Measurements from ENCODE around the gene HIVEP3. TPM values are rescaled to one million over a fixed set of nuclear protein-coding genes. Genes with fewer than 3 reads are reported as not detected.

Gene HIVEP3
- total RNA-seq, 5 donors from 2014 or later (not counting 1 experiment from before 2014, with no cell fraction given) = 7.0 to 15.3 (median 8.8) TPM

DNA sequence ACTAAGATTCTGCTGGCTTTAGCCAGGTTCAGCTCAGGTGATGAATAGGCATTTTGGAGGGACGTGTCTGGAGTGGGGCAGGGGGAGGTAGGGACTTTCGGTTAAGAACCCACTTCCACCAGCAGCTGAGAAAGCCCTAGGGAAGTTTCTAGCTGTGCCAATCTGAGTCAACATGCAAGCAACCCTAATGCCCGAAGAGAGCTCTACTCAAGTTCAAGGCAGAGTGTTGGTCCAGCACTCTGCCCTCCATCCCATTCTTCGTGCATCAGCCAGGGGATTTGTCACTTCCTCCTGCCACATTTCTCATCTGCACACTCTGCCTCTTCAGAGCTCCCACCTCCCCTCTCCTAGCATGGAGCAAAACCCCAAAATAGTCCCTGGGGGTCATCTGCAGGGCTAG, 208.8 kb downstream of the HIVEP3 start:
- Histone ChIP-seq H3K4me1 (ENCODE audit: control insufficient read depth in 1 of 2, extremely low read depth in 1 of 2, insufficient read depth in 2 of 2, low read length in 2 of 2) (no peaks in the 10 kb centered on the region), H3K4me3 (ENCODE audit: control insufficient read depth in 1 of 2, extremely low read depth in 1 of 2, low read length in 1 of 2) (no peak overlapping the region), H3K27me3 (replicated peaks in 1 of 2; ENCODE audit: control insufficient read depth in 2 of 2, extremely low read depth in 1 of 2, insufficient read depth in 2 of 2, low read length in 1 of 2) (no peaks in the 10 kb centered on the region), H3K27ac (ENCODE audit: low read length) (no peak overlapping the region), H3K9me3 (no peaks in the 10 kb centered on the region), H3K36me3 (ENCODE audit: control insufficient read depth in 2 of 2, extremely low read depth in 1 of 2, insufficient read depth in 1 of 2, low read length in 1 of 2) (no peaks in the 10 kb centered on the region)
- no peak for DNase-seq
- CTCF ChIA-PET = no interaction called here
- Mint-ChIP-seq H3K27me3 (no peaks in the 10 kb centered on the region), H3K4me3 (no peak overlapping the region), H3K9me3 (no peaks in the 10 kb centered on the region), H3K36me3 (peaks cover 5% of the 10 kb centered on the region), H3K27ac (no peak overlapping the region), H3K4me1 (no peaks in the 10 kb centered on the region)
- no peak for ATAC-seq (replicated peaks in 1 of 4)
- POLR2A ChIA-PET = interaction anchor here in 1 of 2 donors (0.6 kb wide), 1 partner anchor 120 kb away, joined by 5 read pairs; no protein-coding TSS in a partner anchor
- WGBS (ENCODE audit: insufficient coverage) = 70% methylated on average over 1 of the region's 4 CpGs

GRCh38 chr1:41709331-41709730, 209.4 kb downstream of the HIVEP3 start:
- Histone ChIP-seq H3K36me3 (ENCODE audit: control insufficient read depth in 2 of 2, extremely low read depth in 1 of 2, insufficient read depth in 1 of 2, low read length in 1 of 2) (no peaks in the 10 kb centered on the region), H3K27me3 (replicated peaks in 1 of 2; ENCODE audit: control insufficient read depth in 2 of 2, extremely low read depth in 1 of 2, insufficient read depth in 2 of 2, low read length in 1 of 2) (no peaks in the 10 kb centered on the region), H3K4me3 (ENCODE audit: control insufficient read depth in 1 of 2, extremely low read depth in 1 of 2, low read length in 1 of 2) (no peak overlapping the region), H3K4me1 (ENCODE audit: control insufficient read depth in 1 of 2, extremely low read depth in 1 of 2, insufficient read depth in 2 of 2, low read length in 2 of 2) (no peaks in the 10 kb centered on the region), H3K9me3 (no peaks in the 10 kb centered on the region), H3K27ac (ENCODE audit: low read length) (no peak overlapping the region)
- Mint-ChIP-seq H3K4me3 (no peak overlapping the region), H3K27ac (no peak overlapping the region), H3K36me3 (peaks cover 5% of the 10 kb centered on the region), H3K4me1 (no peaks in the 10 kb centered on the region), H3K27me3 (no peaks in the 10 kb centered on the region), H3K9me3 (no peaks in the 10 kb centered on the region)
- CTCF ChIA-PET = no interaction called here
- ATAC-seq (replicated peaks in 1 of 4) (no peak), DNase-seq (no peak)
- WGBS (ENCODE audit: insufficient coverage) = 92% methylated on average over 4 of the region's 4 CpGs
- POLR2A ChIA-PET = no interaction called here

- Mint-ChIP-seq H3K4me1 (no peaks in the 10 kb centered on the region), H3K9me3 (no peaks in the 10 kb centered on the region), H3K27ac (no peak overlapping the region), H3K4me3 (no peak overlapping the region), H3K27me3 (no peaks in the 10 kb centered on the region), H3K36me3 (peaks cover 5% of the 10 kb centered on the region)
- no peak overlapping the region for H3K4me3 ChIP-seq (ENCODE audit: control insufficient read depth in 1 of 2, extremely low read depth in 1 of 2, low read length in 1 of 2)
- H3K4me1 ChIP-seq (ENCODE audit: control insufficient read depth in 1 of 2, extremely low read depth in 1 of 2, insufficient read depth in 2 of 2, low read length in 2 of 2) = no peaks in the 10 kb centered on the region
- H3K27me3 ChIP-seq (replicated peaks in 1 of 2; ENCODE audit: control insufficient read depth in 2 of 2, extremely low read depth in 1 of 2, insufficient read depth in 2 of 2, low read length in 1 of 2) = no peaks in the 10 kb centered on the region
- no peaks in the 10 kb centered on the region for H3K9me3 ChIP-seq
- no peak overlapping the region for H3K27ac ChIP-seq (ENCODE audit: low read length)
- H3K36me3 ChIP-seq (ENCODE audit: control insufficient read depth in 2 of 2, extremely low read depth in 1 of 2, insufficient read depth in 1 of 2, low read length in 1 of 2) = no peaks in the 10 kb centered on the region
- ATAC-seq (replicated peaks in 1 of 4) (no peak), DNase-seq (no peak)
- 91% methylated on average over 2 of the region's 2 CpGs for WGBS (ENCODE audit: insufficient coverage)
- ChIA-PET POLR2A (interaction anchor here in 1 of 2 donors (0.6 kb wide), 1 partner anchor 87 kb away, joined by 3 read pairs; no protein-coding TSS in a partner anchor), CTCF (no interaction called here)
These were observed 210.4 kb downstream of the HIVEP3 start for GRCh38 chr1:41708332-41708731.

DNA sequence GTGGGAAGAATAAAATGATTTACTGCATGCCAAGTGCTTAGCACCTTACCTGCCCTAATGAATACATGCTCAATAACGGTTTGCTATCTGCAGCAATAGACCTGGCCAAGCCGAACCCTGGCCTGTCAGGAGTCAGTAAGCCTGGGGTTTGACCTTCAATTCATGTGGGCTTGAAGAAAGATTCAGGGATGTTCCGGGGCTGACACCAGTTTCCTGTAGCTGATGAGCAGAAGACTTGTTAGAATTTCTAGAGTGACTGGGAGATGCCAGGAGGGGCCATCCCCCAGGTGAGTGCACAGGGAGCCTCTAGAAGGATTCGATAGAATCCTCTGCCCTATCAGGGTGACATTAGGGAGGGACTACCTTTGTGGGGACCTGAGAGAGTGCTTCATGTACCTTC, 210.9 kb downstream of the HIVEP3 start:
- no peaks in the 10 kb centered on the region for H3K36me3 ChIP-seq (ENCODE audit: control insufficient read depth in 2 of 2, extremely low read depth in 1 of 2, insufficient read depth in 1 of 2, low read length in 1 of 2)
- no peak overlapping the region for H3K27ac ChIP-seq (ENCODE audit: low read length)
- Mint-ChIP-seq H3K27ac (no peak overlapping the region), H3K4me1 (no peaks in the 10 kb centered on the region), H3K36me3 (peaks cover 5% of the 10 kb centered on the region), H3K9me3 (no peaks in the 10 kb centered on the region), H3K4me3 (no peak overlapping the region), H3K27me3 (no peaks in the 10 kb centered on the region)
- no peaks in the 10 kb centered on the region for H3K4me1 ChIP-seq (ENCODE audit: control insufficient read depth in 1 of 2, extremely low read depth in 1 of 2, insufficient read depth in 2 of 2, low read length in 2 of 2)
- ChIA-PET POLR2A (no interaction called here), CTCF (no interaction called here)
- WGBS (ENCODE audit: insufficient coverage) = 95% methylated on average over 3 of the region's 4 CpGs
- no peaks in the 10 kb centered on the region for H3K27me3 ChIP-seq (replicated peaks in 1 of 2; ENCODE audit: control insufficient read depth in 2 of 2, extremely low read depth in 1 of 2, insufficient read depth in 2 of 2, low read length in 1 of 2)
- no peak overlapping the region for H3K4me3 ChIP-seq (ENCODE audit: control insufficient read depth in 1 of 2, extremely low read depth in 1 of 2, low read length in 1 of 2)
- ATAC-seq (replicated peaks in 1 of 4) (no peak), DNase-seq (no peak)
- no peaks in the 10 kb centered on the region for H3K9me3 ChIP-seq

DNA sequence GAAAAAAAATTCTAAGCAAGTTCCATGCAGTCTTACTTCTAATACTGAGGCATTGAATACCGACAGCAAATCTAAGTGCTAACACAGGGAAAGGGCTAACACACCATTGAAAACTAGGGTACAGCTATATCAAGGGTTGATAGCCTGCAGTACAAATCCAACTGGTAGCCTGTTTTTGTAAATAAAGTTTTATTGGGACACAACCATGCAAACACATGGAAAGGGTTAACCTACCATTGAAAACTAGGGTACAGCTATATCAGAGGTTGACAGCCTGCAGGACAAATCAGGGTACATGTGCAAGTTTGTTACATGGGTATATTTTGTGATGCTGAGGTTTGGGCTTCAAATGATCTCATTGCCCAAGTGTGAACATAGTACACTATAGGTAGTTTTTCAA, 212.9 kb downstream of the HIVEP3 start:
- Histone ChIP-seq H3K4me3 (ENCODE audit: control insufficient read depth in 1 of 2, extremely low read depth in 1 of 2, low read length in 1 of 2) (no peak overlapping the region), H3K36me3 (ENCODE audit: control insufficient read depth in 2 of 2, extremely low read depth in 1 of 2, insufficient read depth in 1 of 2, low read length in 1 of 2) (no peaks in the 10 kb centered on the region), H3K4me1 (ENCODE audit: control insufficient read depth in 1 of 2, extremely low read depth in 1 of 2, insufficient read depth in 2 of 2, low read length in 2 of 2) (peaks cover 0 to under 1% of the 10 kb centered on the region in 2 experiments), H3K27ac (ENCODE audit: low read length) (no peak overlapping the region), H3K27me3 (replicated peaks in 1 of 2; ENCODE audit: control insufficient read depth in 2 of 2, extremely low read depth in 1 of 2, insufficient read depth in 2 of 2, low read length in 1 of 2) (no peaks in the 10 kb centered on the region), H3K9me3 (no peaks in the 10 kb centered on the region)
- ATAC-seq (replicated peaks in 1 of 4) (no peak), DNase-seq (no peak)
- ChIA-PET POLR2A (no interaction called here), CTCF (interaction anchor here in 1 of 2 donors (0.5 to 0.6 kb wide), 2 partner anchors 14 to 386 kb away, joined by 3 read pairs; no protein-coding TSS in a partner anchor)
- Mint-ChIP-seq H3K27ac (no peak overlapping the region), H3K9me3 (no peaks in the 10 kb centered on the region), H3K4me3 (no peak overlapping the region), H3K4me1 (no peaks in the 10 kb centered on the region), H3K27me3 (no peaks in the 10 kb centered on the region), H3K36me3 (peaks cover 5% of the 10 kb centered on the region)
- WGBS (ENCODE audit: insufficient coverage) = 100% methylated on average over 1 of the region's 1 CpG

GRCh38 chr1:41704196-41704595, 214.5 kb downstream of the HIVEP3 start:
- H3K4me1 Mint-ChIP-seq = peaks cover 0 to 6% (median 1%) of the 10 kb centered on the region in 3 donors
- no peaks in the 10 kb centered on the region for H3K9me3 Mint-ChIP-seq
- 98% methylated on average over 4 of the region's 4 CpGs for WGBS (ENCODE audit: insufficient coverage)
- ChIA-PET POLR2A (no interaction called here), CTCF (no interaction called here)
- H3K4me3 Mint-ChIP-seq = no peak overlapping the region
- no peaks in the 10 kb centered on the region for H3K36me3 ChIP-seq (ENCODE audit: control insufficient read depth in 2 of 2, extremely low read depth in 1 of 2, insufficient read depth in 1 of 2, low read length in 1 of 2)
- DNase-seq (no peak), ATAC-seq (replicated peaks in 1 of 4) (no peak)
- H3K36me3 Mint-ChIP-seq = peaks cover 5% of the 10 kb centered on the region
- no peak overlapping the region for H3K27ac ChIP-seq (ENCODE audit: low read length)
- H3K27ac Mint-ChIP-seq = no peak overlapping the region
- peaks cover 0 to 16% of the 10 kb centered on the region in 2 experiments for H3K4me1 ChIP-seq (ENCODE audit: control insufficient read depth in 1 of 2, extremely low read depth in 1 of 2, insufficient read depth in 2 of 2, low read length in 2 of 2)
- H3K9me3 ChIP-seq = no peaks in the 10 kb centered on the region
- no peaks in the 10 kb centered on the region for H3K27me3 Mint-ChIP-seq
- no peak overlapping the region for H3K4me3 ChIP-seq (ENCODE audit: control insufficient read depth in 1 of 2, extremely low read depth in 1 of 2, low read length in 1 of 2)
- no peaks in the 10 kb centered on the region for H3K27me3 ChIP-seq (replicated peaks in 1 of 2; ENCODE audit: control insufficient read depth in 2 of 2, extremely low read depth in 1 of 2, insufficient read depth in 2 of 2, low read length in 1 of 2)

- no peak overlapping the region for H3K27ac ChIP-seq (ENCODE audit: low read length)
- no peak overlapping the region for H3K4me3 ChIP-seq (ENCODE audit: control insufficient read depth in 1 of 2, extremely low read depth in 1 of 2, low read length in 1 of 2)
- POLR2A ChIA-PET = no interaction called here
- CTCF ChIA-PET = no interaction called here
- Mint-ChIP-seq H3K27ac (no peak overlapping the region), H3K36me3 (peaks cover 5% of the 10 kb centered on the region), H3K4me1 (peaks cover 3 to 12% (median 4%) of the 10 kb centered on the region in 3 donors), H3K27me3 (no peaks in the 10 kb centered on the region), H3K9me3 (no peaks in the 10 kb centered on the region), H3K4me3 (no peak overlapping the region)
- WGBS (ENCODE audit: insufficient coverage) = 60% methylated on average over 1 of the region's 4 CpGs
- ATAC-seq (replicated peaks in 1 of 4) (no peak), DNase-seq (no peak)
- H3K27me3 ChIP-seq (replicated peaks in 1 of 2; ENCODE audit: control insufficient read depth in 2 of 2, extremely low read depth in 1 of 2, insufficient read depth in 2 of 2, low read length in 1 of 2) = no peaks in the 10 kb centered on the region
- H3K9me3 ChIP-seq = no peaks in the 10 kb centered on the region
- peaks cover 0 to 23% of the 10 kb centered on the region in 2 experiments for H3K4me1 ChIP-seq (ENCODE audit: control insufficient read depth in 1 of 2, extremely low read depth in 1 of 2, insufficient read depth in 2 of 2, low read length in 2 of 2)
- H3K36me3 ChIP-seq (ENCODE audit: control insufficient read depth in 2 of 2, extremely low read depth in 1 of 2, insufficient read depth in 1 of 2, low read length in 1 of 2) = no peaks in the 10 kb centered on the region
These were observed 216.0 kb downstream of the HIVEP3 start for GRCh38 chr1:41702771-41703170.

All from T-cell (primary cell).